ENCODE results near the gene ATP2A3. TPM values are rescaled to one million over a fixed set of nuclear protein-coding genes. Genes with fewer than 3 reads are reported as not detected.

Gene ATP2A3
- total RNA-seq, 4 donors from 2014 or later = 78.6 to 231 (median 112) TPM

- H3K36me3 ChIP-seq = peaks cover 0 to 17% (median 0%) of the 10 kb centered on the region in 3 donors
- TF ChIP-seq POLR2A (IDR thresholded peaks at IDR 0.05) = no peak
- TF ChIP-seq CTCF (IDR thresholded peaks at IDR 0.05) = no peak
- peaks cover 5 to 32% (median 20%) of the 10 kb centered on the region in 4 donors for H3K4me1 ChIP-seq
- no peak overlapping the region for H3K4me3 ChIP-seq
- no peak for DNase-seq
- H3K9me3 ChIP-seq = no peaks in the 10 kb centered on the region
- no peaks in the 10 kb centered on the region for H3K27me3 ChIP-seq
- H3K27ac ChIP-seq = peak overlapping the region in 3 of 4 donors; percentile 6 to 87 (median 75)
Observed at GRCh38 chr17:3885970-3886369, 78.3 kb downstream of the ATP2A3 start.

- no peak for DNase-seq
- H3K4me3 ChIP-seq = no peak overlapping the region
- H3K27me3 ChIP-seq = no peaks in the 10 kb centered on the region
- peak overlapping the region in 1 of 4 donors; percentile 6 for H3K27ac ChIP-seq
- H3K4me1 ChIP-seq = peaks cover 5 to 31% (median 21%) of the 10 kb centered on the region in 4 donors
- H3K9me3 ChIP-seq = no peaks in the 10 kb centered on the region
- peaks cover 0 to 17% (median 0%) of the 10 kb centered on the region in 3 donors for H3K36me3 ChIP-seq
- TF ChIP-seq POLR2A (IDR thresholded peaks at IDR 0.05) (no peak), CTCF (IDR thresholded peaks at IDR 0.05) (no peak)
Observed at GRCh38 chr17:3885271-3885670, 79.0 kb downstream of the ATP2A3 start.

GRCh38 chr17:3884188-3884587 is 80.0 kb downstream of the ATP2A3 start:
- Histone ChIP-seq H3K27ac (no peak overlapping the region), H3K36me3 (peaks cover 0 to 17% (median 0%) of the 10 kb centered on the region in 3 donors), H3K9me3 (no peaks in the 10 kb centered on the region), H3K4me3 (no peak overlapping the region), H3K4me1 (peaks cover 5 to 31% (median 19%) of the 10 kb centered on the region in 4 donors), H3K27me3 (no peaks in the 10 kb centered on the region)
- DNase-seq = no peak
- TF ChIP-seq POLR2A (IDR thresholded peaks at IDR 0.05) (no peak), CTCF (IDR thresholded peaks at IDR 0.05) (no peak)

- no peaks in the 10 kb centered on the region for H3K9me3 ChIP-seq
- no peak for TF ChIP-seq POLR2A (IDR thresholded peaks at IDR 0.05)
- TF ChIP-seq CTCF (IDR thresholded peaks at IDR 0.05) = no peak
- no peak overlapping the region for H3K27ac ChIP-seq
Observed at GRCh38 chr17:3882276-3882675, 82.0 kb downstream of the ATP2A3 start.

GRCh38 chr17:3880983-3881382 is 83.3 kb downstream of the ATP2A3 start:
- no peaks in the 10 kb centered on the region for H3K9me3 ChIP-seq
- H3K27me3 ChIP-seq = no peaks in the 10 kb centered on the region
- no peak overlapping the region for H3K4me3 ChIP-seq
- TF ChIP-seq CTCF (IDR thresholded peaks at IDR 0.05) = no peak
- TF ChIP-seq POLR2A (IDR thresholded peaks at IDR 0.05) = no peak
- H3K27ac ChIP-seq = no peak overlapping the region
- no peak for DNase-seq
- H3K4me1 ChIP-seq = peaks cover 0 to 11% (median 1%) of the 10 kb centered on the region in 4 donors
- H3K36me3 ChIP-seq = peaks cover 0 to 26% (median 0%) of the 10 kb centered on the region in 3 donors

More at GRCh38 chr17:3882276-3882675, 82.0 kb downstream of the ATP2A3 start:
- peaks cover 0 to 19% (median 0%) of the 10 kb centered on the region in 3 donors for H3K36me3 ChIP-seq
- H3K4me1 ChIP-seq = peaks cover 0 to 15% (median 11%) of the 10 kb centered on the region in 4 donors
- H3K4me3 ChIP-seq = no peak overlapping the region
- no peaks in the 10 kb centered on the region for H3K27me3 ChIP-seq
- no peak for DNase-seq
